ENCODE results near the gene CDYL2. TPM values are rescaled to one million over a fixed set of nuclear protein-coding genes. Genes with fewer than 3 reads are reported as not detected.

Gene CDYL2
- total and polyA plus RNA-seq, 11 donors: 0.80 to 8.6 (median 3.5) TPM

DNA sequence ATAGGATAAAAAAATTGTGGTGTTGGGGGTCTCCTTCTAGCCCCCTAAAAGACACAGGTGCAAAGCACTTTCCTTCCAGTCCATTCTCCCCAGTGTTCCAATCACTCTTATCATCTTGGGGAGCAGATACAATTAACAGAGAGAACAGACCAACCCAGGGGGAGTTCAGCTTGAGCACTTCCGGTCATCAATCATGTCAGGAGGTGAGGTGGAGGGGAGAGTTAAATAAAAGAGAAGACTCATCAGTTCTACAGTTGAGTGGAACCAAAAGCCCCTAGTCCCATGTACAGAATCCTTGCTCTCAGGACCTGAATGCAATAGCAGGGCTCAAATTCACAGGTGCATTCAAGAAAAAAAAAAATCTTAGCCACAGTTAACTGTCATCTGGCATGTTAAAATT lies 141.3 kb downstream of the CDYL2 start:
- H3K27ac ChIP-seq: no peak overlapping the region
- H3K9me3 ChIP-seq: peaks cover 0 to 24% (median 10%) of the 10 kb centered on the region in 12 donors
- 81 to 93% (median 88%) methylated on average over 1 of the region's 1 CpG for WGBS, 4 donors
- intact Hi-C loops (cut with DNase I): no loop called here
- DNase-seq (no peak), ATAC-seq (no peak)
- TF ChIP-seq, protein P1, sequence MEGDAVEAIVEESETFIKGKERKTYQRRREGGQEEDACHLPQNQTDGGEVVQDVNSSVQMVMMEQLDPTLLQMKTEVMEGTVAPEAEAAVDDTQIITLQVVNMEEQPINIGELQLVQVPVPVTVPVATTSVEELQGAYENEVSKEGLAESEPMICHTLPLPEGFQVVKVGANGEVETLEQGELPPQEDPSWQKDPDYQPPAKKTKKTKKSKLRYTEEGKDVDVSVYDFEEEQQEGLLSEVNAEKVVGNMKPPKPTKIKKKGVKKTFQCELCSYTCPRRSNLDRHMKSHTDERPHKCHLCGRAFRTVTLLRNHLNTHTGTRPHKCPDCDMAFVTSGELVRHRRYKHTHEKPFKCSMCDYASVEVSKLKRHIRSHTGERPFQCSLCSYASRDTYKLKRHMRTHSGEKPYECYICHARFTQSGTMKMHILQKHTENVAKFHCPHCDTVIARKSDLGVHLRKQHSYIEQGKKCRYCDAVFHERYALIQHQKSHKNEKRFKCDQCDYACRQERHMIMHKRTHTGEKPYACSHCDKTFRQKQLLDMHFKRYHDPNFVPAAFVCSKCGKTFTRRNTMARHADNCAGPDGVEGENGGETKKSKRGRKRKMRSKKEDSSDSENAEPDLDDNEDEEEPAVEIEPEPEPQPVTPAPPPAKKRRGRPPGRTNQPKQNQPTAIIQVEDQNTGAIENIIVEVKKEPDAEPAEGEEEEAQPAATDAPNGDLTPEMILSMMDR (IDR thresholded peaks at IDR 0.05): no peak
- no peak for TF ChIP-seq POLR2A (IDR thresholded peaks at IDR 0.05)
- H3K36me3 ChIP-seq: no peaks in the 10 kb centered on the region
- H3K4me1 ChIP-seq: peaks cover 0 to 4% (median 0%) of the 10 kb centered on the region in 12 donors
- H3K4me3 ChIP-seq: no peak overlapping the region
- no peaks in the 10 kb centered on the region for H3K27me3 ChIP-seq

DNA sequence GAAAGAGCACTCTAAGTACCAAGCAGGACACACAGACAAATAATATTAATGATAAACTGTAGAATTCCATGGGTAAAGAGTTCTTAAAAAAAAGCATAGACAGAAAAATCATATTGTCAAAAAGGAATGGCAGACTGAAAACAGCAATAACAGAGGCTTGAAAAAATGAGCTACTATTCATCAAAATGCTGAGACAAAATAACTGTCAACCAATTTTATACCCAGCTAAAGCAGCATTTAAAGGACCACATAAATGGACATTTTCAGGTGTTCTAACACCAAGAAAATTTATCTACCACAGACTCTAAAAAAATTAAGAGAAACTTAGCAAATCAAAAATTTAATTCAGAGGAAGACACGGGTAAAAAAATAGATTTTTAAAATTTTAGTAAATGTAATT lies 144.5 kb downstream of the CDYL2 start:
- peaks cover 0 to 24% (median 10%) of the 10 kb centered on the region in 12 donors for H3K9me3 ChIP-seq
- no peak for TF ChIP-seq POLR2A (IDR thresholded peaks at IDR 0.05)
- TF ChIP-seq, protein P1 (IDR thresholded peaks at IDR 0.05): no peak
- no peaks in the 10 kb centered on the region for H3K36me3 ChIP-seq
- intact Hi-C loops (cut with DNase I): no loop called here
- no peak overlapping the region for H3K4me3 ChIP-seq
- no peaks in the 10 kb centered on the region for H3K27me3 ChIP-seq
- no peak for ATAC-seq
- peaks cover 0 to 15% (median 0%) of the 10 kb centered on the region in 12 donors for H3K4me1 ChIP-seq
- no peak for DNase-seq
- H3K27ac ChIP-seq: no peak overlapping the region
- 87 to 92% (median 89%) methylated on average over 1 of the region's 1 CpG for WGBS, 4 donors

DNA sequence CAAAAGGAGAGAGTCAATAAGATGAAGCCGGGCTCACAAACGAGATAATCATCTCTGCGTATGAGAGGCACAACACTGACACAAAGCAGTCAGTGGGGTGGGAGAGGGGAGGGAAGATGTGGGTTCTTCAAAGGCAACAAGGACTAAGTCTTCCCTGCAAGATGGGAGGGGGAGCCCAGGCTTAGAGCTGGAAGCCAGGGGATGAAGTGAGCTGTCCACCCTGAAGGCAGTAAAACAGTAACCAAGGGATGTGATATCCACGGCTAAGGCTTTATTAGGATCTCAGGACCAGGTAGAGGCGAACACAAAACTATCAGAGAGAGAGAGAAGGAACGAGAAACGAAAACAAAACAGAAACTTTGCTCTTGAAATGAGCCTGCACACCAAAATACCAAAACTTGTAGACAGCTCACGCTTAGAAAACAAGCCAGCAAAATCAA lies 147.7 kb downstream of the CDYL2 start:
- Histone ChIP-seq H3K9me3 (peaks cover 0 to 24% (median 10%) of the 10 kb centered on the region in 12 donors), H3K36me3 (no peaks in the 10 kb centered on the region), H3K4me1 (peaks cover 0 to 11% (median 0%) of the 10 kb centered on the region in 12 donors), H3K4me3 (peak overlapping the region in 1 of 12 donors; percentile 36), H3K27ac (peak overlapping the region in 1 of 12 donors; percentile 37), H3K27me3 (no peaks in the 10 kb centered on the region)
- WGBS, 4 donors: 67 to 76% (median 69%) methylated on average over 8 of the region's 8 CpGs
- ATAC-seq (no peak), DNase-seq (no peak)
- TF ChIP-seq, protein P1 (IDR thresholded peaks at IDR 0.05): no peak
- TF ChIP-seq POLR2A (IDR thresholded peaks at IDR 0.05): no peak
- intact Hi-C loops (cut with DNase I): no loop called here

DNA sequence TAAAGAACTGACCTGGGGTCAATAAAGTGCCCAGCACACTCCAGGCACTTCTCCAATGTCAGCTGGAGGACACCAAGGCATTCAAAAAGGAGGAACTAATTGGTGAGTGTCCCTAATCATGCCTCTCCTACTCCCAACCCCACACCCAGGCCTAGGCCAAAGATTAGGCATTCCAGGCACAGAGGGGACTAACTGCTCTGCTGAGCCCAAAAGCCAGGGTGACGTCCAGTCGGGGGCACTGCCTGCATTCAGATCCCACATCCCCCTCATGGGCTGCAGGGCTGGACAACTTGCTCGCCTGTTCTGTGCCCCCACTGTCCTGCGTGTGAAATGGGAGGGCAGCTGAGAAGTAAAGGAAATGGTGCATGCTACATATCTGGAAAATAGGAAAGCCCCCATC lies 148.2 kb downstream of the CDYL2 start:
- Histone ChIP-seq H3K27ac (peak overlapping the region in 1 of 12 donors; percentile 18), H3K27me3 (no peaks in the 10 kb centered on the region), H3K4me3 (no peak overlapping the region), H3K36me3 (no peaks in the 10 kb centered on the region), H3K4me1 (peaks cover 0 to 11% (median 0%) of the 10 kb centered on the region in 12 donors), H3K9me3 (peaks cover 0 to 23% (median 10%) of the 10 kb centered on the region in 12 donors)
- TF ChIP-seq, protein P1 (IDR thresholded peaks at IDR 0.05): no peak
- TF ChIP-seq POLR2A (IDR thresholded peaks at IDR 0.05): no peak
- WGBS, 4 donors: 58 to 81% (median 64%) methylated on average over 4 of the region's 4 CpGs
- no peak for ATAC-seq
- no peak for DNase-seq
- intact Hi-C loops (cut with DNase I): no loop called here
